T-helper 2 cell treated with Interferon-gamma antibody and Interleukin-4, amounts not matched to agents 5 μg/mL and 100 μg/mL, for 36 hours (primary cell): ENCODE data around the gene KLHL33.
"Not testable (repeated sequence)": the region's sequence is repeated elsewhere in the genome, so short reads cannot be mapped to it uniquely, and the experiment has no call there.

Source experiments
- DNase-seq: peaks from one replicate; pipeline ENCODE4 v3.0.0; 2021; ENCODE audit warnings: low spot score
- H3K27ac Mint-ChIP-seq: one replicate; pipeline ENCODE4 v1.8.0; 2021; ENCODE audit warnings: mild to moderate bottlenecking, mixed read lengths
- H3K27me3 Mint-ChIP-seq: one replicate; pipeline ENCODE4 v1.8.0; 2021; ENCODE audit warnings: low read depth, mixed read lengths
- H3K36me3 Mint-ChIP-seq: one replicate; pipeline ENCODE4 v1.8.0; 2021; ENCODE audit warnings: low read depth, mixed read lengths
- H3K4me1 Mint-ChIP-seq: one replicate; pipeline ENCODE4 v1.8.0; 2021; ENCODE audit warnings: low read depth, mixed read lengths
- H3K4me3 Mint-ChIP-seq: one replicate; pipeline ENCODE4 v1.8.0; 2022; ENCODE audit warnings: mild to moderate bottlenecking, moderate library complexity, mixed read lengths
- H3K9me3 Mint-ChIP-seq: one replicate; pipeline ENCODE4 v1.8.0; 2021; ENCODE audit warnings: mixed read lengths

The KLHL33 gene

GRCh38 chr14:20458031-20458789 lies 22.2 kb upstream of the KLHL33 start:
- H3K27ac Mint-ChIP-seq = no peak overlapping the region
- H3K4me1 Mint-ChIP-seq = peaks cover 25% of the 10 kb centered on the region
- peaks cover 25% of the 10 kb centered on the region for H3K36me3 Mint-ChIP-seq
- DNase-seq = no peak
- no peak overlapping the region for H3K4me3 Mint-ChIP-seq
- no peaks in the 10 kb centered on the region for H3K27me3 Mint-ChIP-seq
- no peaks in the 10 kb centered on the region for H3K9me3 Mint-ChIP-seq

DNA sequence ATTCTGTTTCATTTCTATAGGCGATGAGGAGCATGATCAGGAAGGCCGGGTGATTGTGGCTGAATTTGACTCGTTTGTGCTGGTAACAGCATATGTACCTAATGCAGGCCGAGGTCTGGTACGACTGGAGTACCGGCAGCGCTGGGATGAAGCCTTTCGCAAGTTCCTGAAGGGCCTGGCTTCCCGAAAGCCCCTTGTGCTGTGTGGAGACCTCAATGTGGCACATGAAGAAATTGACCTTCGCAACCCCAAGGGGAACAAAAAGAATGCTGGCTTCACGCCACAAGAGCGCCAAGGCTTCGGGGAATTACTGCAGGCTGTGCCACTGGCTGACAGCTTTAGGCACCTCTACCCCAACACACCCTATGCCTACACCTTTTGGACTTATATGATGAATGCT lies 21.0 kb upstream of the KLHL33 start:
- Mint-ChIP-seq H3K27me3 (no peaks in the 10 kb centered on the region), H3K27ac (peak overlapping the region; percentile 45), H3K9me3 (no peaks in the 10 kb centered on the region), H3K4me3 (no peak overlapping the region), H3K36me3 (peaks cover 29% of the 10 kb centered on the region), H3K4me1 (peaks cover 22% of the 10 kb centered on the region)
- DNase-seq = no peak

DNA sequence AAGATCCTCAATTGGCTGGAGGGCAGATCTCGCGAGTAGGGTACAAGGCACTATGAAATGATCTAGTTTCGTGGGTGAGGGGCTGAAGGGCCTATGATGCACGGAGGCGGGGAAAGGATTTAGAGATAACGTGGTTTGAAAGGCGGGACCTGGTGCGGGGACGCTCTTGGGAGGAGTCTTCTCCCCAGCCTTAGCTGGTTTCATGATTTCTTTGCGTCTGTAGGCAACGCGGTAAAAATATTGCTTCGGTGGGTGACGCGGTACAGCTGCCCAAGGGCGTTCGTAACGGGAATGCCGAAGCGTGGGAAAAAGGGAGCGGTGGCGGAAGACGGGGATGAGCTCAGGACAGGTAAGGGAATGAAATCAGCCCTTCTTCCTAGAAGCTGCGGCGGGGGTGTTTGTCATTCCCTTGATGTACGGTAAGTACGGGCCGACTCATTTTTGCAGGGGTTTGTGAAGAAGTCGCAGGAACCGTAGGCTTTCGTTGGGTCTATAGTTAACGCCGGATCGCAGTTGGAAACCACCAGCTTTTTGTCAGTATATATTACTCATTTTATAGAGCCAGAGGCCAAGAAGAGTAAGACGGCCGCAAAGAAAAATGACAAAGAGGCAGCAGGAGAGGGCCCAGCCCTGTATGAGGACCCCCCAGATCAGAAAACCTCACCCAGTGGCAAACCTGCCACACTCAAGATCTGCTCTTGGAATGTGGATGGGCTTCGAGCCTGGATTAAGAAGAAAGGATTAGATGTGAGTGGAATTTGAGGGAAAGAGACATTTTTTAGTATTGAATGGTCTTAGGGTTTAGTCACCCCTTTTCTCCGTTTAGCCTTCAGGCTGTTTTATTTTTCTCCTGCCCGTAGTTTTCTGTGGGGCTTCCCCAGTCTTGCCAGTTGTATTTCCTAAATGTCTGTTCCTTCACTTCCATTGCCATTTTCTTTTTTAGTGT lies 19.7 kb upstream of the KLHL33 start:
- H3K4me1 Mint-ChIP-seq = peaks cover 19% of the 10 kb centered on the region
- no peak overlapping the region for H3K27ac Mint-ChIP-seq
- peaks cover 32% of the 10 kb centered on the region for H3K36me3 Mint-ChIP-seq
- no peaks in the 10 kb centered on the region for H3K9me3 Mint-ChIP-seq
- DNase-seq = no peak
- H3K27me3 Mint-ChIP-seq = no peaks in the 10 kb centered on the region
- H3K4me3 Mint-ChIP-seq = no peak overlapping the region

- peak within 1 kb of the TSS; percentile 45 for H3K4me3 Mint-ChIP-seq
- H3K9me3 Mint-ChIP-seq = no peaks in the 10 kb centered on the region
- peaks cover 28% of the 10 kb centered on the region for H3K36me3 Mint-ChIP-seq
- no peaks in the 10 kb centered on the region for H3K27me3 Mint-ChIP-seq
- no peak within 1 kb of the TSS for H3K27ac Mint-ChIP-seq
- peaks cover 12% of the 10 kb centered on the region for H3K4me1 Mint-ChIP-seq
- peak; percentile 98 for DNase-seq
These were observed 18.8 kb upstream of the KLHL33 start, which contains the start of the genes APEX1 and OSGEP for GRCh38 chr14:20454516-20455354. Gene APEX1, plus strand, starts transcription at chr14:20455226. Its CDS starts 420 bp downstream, at chr14:20455646. Gene OSGEP, minus strand, starts transcription at chr14:20454812. Its CDS starts 129 bp downstream, at chr14:20454683.

DNA sequence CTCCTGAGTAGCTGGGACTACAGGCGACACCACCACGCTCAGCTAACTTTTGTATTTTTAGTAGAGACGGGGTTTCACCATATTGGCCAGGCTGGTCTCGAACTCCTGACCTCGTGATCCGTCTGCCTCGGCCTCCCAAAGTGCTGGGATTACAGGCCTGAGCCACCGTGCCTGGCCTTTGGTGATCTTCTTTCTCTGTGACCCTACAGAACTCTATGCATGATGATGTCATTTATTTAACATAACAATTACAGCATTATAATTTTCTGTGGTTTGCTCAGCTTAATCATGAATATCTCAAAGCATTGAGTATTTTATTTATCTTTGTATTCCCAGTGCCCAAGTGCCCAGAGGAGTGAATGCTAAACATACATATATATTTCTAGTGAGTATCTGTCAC lies 16.9 kb upstream of the KLHL33 start:
- not testable (repeated sequence) for H3K27me3 Mint-ChIP-seq, H3K27ac Mint-ChIP-seq, DNase-seq, H3K4me1 Mint-ChIP-seq, H3K9me3 Mint-ChIP-seq
- H3K4me3 Mint-ChIP-seq = peak overlapping the region; percentile 40
- H3K36me3 Mint-ChIP-seq = peaks cover 32% of the 10 kb centered on the region

DNA sequence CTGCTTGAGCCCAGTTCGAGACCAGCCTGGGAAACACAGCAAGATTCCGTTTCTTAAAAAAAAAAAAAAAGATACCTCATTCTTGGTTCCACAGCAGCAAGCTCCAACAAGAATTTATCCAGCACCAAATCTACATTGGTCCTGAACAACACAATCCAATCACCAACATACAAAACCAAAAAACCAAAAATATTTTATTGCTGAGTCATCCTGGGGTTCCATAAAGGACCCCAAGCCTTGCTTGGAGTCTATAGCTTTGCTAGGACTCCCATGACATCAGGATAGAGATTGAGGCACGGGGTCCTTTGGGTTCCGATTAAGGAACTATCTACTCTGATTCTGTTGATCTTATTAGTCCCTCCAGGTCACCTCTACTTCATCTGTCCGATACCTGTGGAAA lies 10.9 kb upstream of the KLHL33 start:
- Mint-ChIP-seq H3K9me3 (no peaks in the 10 kb centered on the region), H3K4me3 (no peak overlapping the region), H3K27me3 (no peaks in the 10 kb centered on the region), H3K27ac (no peak overlapping the region), H3K4me1 (peaks cover 5% of the 10 kb centered on the region), H3K36me3 (peaks cover 46% of the 10 kb centered on the region)
- DNase-seq = no peak

DNA sequence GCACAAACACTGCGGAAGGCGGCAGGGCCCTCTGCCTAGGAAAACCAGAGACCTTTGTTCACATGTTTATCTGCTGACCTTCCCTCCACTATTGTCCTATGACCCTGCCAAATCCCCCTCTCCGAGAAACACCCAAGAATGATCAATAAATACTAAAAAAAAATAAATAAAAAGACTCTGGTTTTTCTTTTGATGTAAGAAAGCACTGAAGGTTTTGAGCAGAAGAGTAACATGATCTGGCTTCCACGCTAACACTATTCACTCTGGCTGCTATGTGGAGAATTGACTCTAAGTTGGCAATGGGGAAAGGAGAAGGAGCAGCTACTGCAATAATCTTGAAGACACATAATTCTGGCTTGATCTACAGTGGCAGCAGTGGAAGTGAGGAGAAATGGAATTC lies 7.7 kb upstream of the KLHL33 start:
- H3K27me3 Mint-ChIP-seq, DNase-seq, H3K27ac Mint-ChIP-seq, H3K4me3 Mint-ChIP-seq, H3K9me3 Mint-ChIP-seq: not testable (repeated sequence)
- H3K36me3 Mint-ChIP-seq = peaks cover 28% of the 10 kb centered on the region
- H3K4me1 Mint-ChIP-seq = peaks cover 13% of the 10 kb centered on the region

DNA sequence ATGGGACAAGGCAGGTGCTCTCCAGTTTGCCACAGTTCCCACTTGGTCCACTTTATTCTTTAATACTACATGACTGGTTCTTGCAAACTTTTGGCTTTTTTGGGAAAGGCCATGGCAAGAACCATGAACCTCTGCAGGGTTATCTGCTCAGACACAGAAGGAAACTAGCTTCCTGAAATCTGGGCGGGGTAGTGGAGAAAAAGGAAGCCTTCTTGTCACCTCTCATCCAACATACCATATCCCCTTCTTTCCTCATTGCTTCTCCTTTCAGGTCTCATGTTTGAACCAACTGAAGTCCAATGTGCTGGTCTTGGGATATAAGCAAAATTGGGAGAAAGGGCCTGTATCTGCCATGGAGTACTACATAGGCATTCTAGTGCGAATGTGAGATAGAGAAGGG lies 5.5 kb upstream of the KLHL33 start:
- Mint-ChIP-seq H3K4me3 (no peak overlapping the region), H3K27ac (no peak overlapping the region), H3K36me3 (peaks cover 9% of the 10 kb centered on the region), H3K4me1 (peaks cover 13% of the 10 kb centered on the region), H3K27me3 (no peaks in the 10 kb centered on the region), H3K9me3 (no peaks in the 10 kb centered on the region)
- no peak for DNase-seq

GRCh38 chr14:20440882-20441281 lies 4.9 kb upstream of the KLHL33 start:
- DNase-seq = no peak
- Mint-ChIP-seq H3K27ac (peak overlapping the region; percentile 56), H3K36me3 (peaks cover 9% of the 10 kb centered on the region), H3K9me3 (no peaks in the 10 kb centered on the region), H3K4me1 (peaks cover 13% of the 10 kb centered on the region), H3K4me3 (peak overlapping the region; percentile 24), H3K27me3 (no peaks in the 10 kb centered on the region)

DNA sequence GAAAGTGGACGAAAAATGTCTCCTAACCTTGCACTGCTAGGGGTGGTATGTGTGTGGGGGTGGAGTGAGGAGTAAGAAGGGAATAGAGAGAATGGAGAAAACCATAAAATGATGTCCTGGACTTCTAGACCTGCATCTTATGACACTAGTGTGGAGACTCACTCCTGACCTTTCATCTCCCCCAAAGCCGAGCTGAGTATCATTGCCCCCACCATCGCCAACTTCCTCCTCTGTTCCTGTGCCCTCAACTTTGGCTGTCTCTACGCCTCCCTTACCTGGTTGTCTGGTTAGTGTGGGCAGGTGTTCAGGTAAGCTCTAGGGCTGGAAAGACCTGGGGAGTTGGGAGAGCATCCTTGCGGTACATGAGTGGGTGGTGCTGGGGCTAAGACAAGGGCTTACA lies 4.5 kb upstream of the KLHL33 start:
- Mint-ChIP-seq H3K27me3 (no peaks in the 10 kb centered on the region), H3K27ac (no peak overlapping the region), H3K4me1 (peaks cover 13% of the 10 kb centered on the region), H3K4me3 (no peak overlapping the region), H3K9me3 (no peaks in the 10 kb centered on the region), H3K36me3 (peaks cover 9% of the 10 kb centered on the region)
- DNase-seq = no peak

- H3K9me3 Mint-ChIP-seq = no peaks in the 10 kb centered on the region
- peaks cover 9% of the 10 kb centered on the region for H3K36me3 Mint-ChIP-seq
- peaks cover 13% of the 10 kb centered on the region for H3K4me1 Mint-ChIP-seq
- no peak overlapping the region for H3K27ac Mint-ChIP-seq
- H3K27me3 Mint-ChIP-seq = no peaks in the 10 kb centered on the region
- DNase-seq = no peak
- H3K4me3 Mint-ChIP-seq = no peak overlapping the region
These were observed 2.7 kb upstream of the KLHL33 start for GRCh38 chr14:20438664-20439063.

GRCh38 chr14:20436363-20436755 lies 393 bp upstream of the KLHL33 start:
- no peaks in the 10 kb centered on the region for H3K36me3 Mint-ChIP-seq
- peaks cover 7% of the 10 kb centered on the region for H3K4me1 Mint-ChIP-seq
- H3K27me3 Mint-ChIP-seq = no peaks in the 10 kb centered on the region
- no peak overlapping the region for H3K4me3 Mint-ChIP-seq
- no peak overlapping the region for H3K27ac Mint-ChIP-seq
- no peaks in the 10 kb centered on the region for H3K9me3 Mint-ChIP-seq
- DNase-seq = no peak

GRCh38 chr14:20434701-20435581 lies 1.0 kb downstream of the KLHL33 start:
- DNase-seq = no peak
- Mint-ChIP-seq H3K9me3 (no peaks in the 10 kb centered on the region), H3K27ac (no peak overlapping the region), H3K36me3 (no peaks in the 10 kb centered on the region), H3K4me3 (no peak overlapping the region), H3K27me3 (no peaks in the 10 kb centered on the region), H3K4me1 (no peaks in the 10 kb centered on the region)
